ENCODE results near the gene MYBPH.

MYBPH gene

GRCh38 chr1:203127666-203128430 is 47.8 kb downstream of the MYBPH start, which contains the start of gene ADORA1:
Gene ADORA1, plus strand, starts transcription at chr1:203127726. Its CDS starts 1,116 bp downstream, at chr1:203128842.
- peak; percentile 55 for DNase-seq

- peak; percentile 30 for DNase-seq
Observed at GRCh38 chr1:203126866-203127665, 48.6 kb downstream of the MYBPH start.

GRCh38 chr1:203126151-203126865 is 49.3 kb downstream of the MYBPH start:
- DNase-seq: peak; percentile 44

GRCh38 chr1:203124546-203125317 is 50.9 kb downstream of the MYBPH start:
- peak; percentile 28 for DNase-seq

GRCh38 chr1:203124011-203124410 is 51.6 kb downstream of the MYBPH start:
- DNase-seq: peak; percentile 40

GRCh38 chr1:203122159-203122558 is 53.5 kb downstream of the MYBPH start:
- peak; percentile 30 for DNase-seq

- peak; percentile 37 for DNase-seq
Observed at GRCh38 chr1:203121186-203122015, 54.2 kb downstream of the MYBPH start.

- peak; percentile 38 for DNase-seq
Observed at GRCh38 chr1:203120325-203121153, 55.1 kb downstream of the MYBPH start.
